HEK293T (cell line): ENCODE data around the gene SPATA9.

ENCODE experiments used
- ARNT ChIP-seq: fragments of 450-650 bp; IDR thresholded peaks from 2 replicates; pipeline ENCODE4 v1.6.1; 2017; ENCODE audit warnings: mild to moderate bottlenecking
- BHLHE40 ChIP-seq: fragments of 450-650 bp; IDR thresholded peaks from 2 replicates; pipeline ENCODE4 v1.6.1; 2016; ENCODE audit warnings: mild to moderate bottlenecking, moderate library complexity, borderline replicate concordance
- FOXA1 ChIP-seq: fragments of 450-650 bp; IDR thresholded peaks from 2 replicates; pipeline ENCODE4 v1.6.1; 2016; ENCODE audit warnings: mild to moderate bottlenecking
- FOXK2 ChIP-seq: fragments of 450-650 bp; IDR thresholded peaks from 2 replicates; pipeline ENCODE4 v1.6.1; 2016; ENCODE audit warnings: mild to moderate bottlenecking
- FOXM1 ChIP-seq: fragments of 450-650 bp; IDR thresholded peaks from 2 replicates; pipeline ENCODE4 v1.6.1; 2017; ENCODE audit warnings: mild to moderate bottlenecking, borderline replicate concordance
- HDGF ChIP-seq: fragments of 450-650 bp; IDR thresholded peaks from 2 replicates; pipeline ENCODE4 v1.6.1; 2017; ENCODE audit warnings: antibody characterized with exemption, borderline replicate concordance
- NFRKB ChIP-seq: fragments of 450-650 bp; IDR thresholded peaks from 2 replicates; pipeline ENCODE4 v1.6.1; 2016; ENCODE audit warnings: mild to moderate bottlenecking, moderate library complexity
- SP1 ChIP-seq: fragments of 450-650 bp; IDR thresholded peaks from 2 replicates; pipeline ENCODE4 v1.6.1; 2017
- SUZ12 ChIP-seq: fragments of 450-650 bp; IDR thresholded peaks from 2 replicates; pipeline ENCODE4 v1.6.1; 2016; ENCODE audit warnings: mild to moderate bottlenecking
- TARDBP ChIP-seq: fragments of 450-650 bp; IDR thresholded peaks from 2 replicates; pipeline ENCODE4 v1.6.1; 2016
- ZNF384 ChIP-seq: fragments of 450-650 bp; IDR thresholded peaks from 2 replicates; pipeline ENCODE4 v1.6.1; 2016

- TF ChIP-seq TARDBP (no peak), BHLHE40 (no peak), FOXK2 (no peak), ARNT (no peak), SP1 (no peak), FOXM1 (no peak), SUZ12 (no peak), ZNF384 (no peak), HDGF (no peak), NFRKB (no peak), FOXA1 (no peak)
These were observed 53.9 kb downstream of the SPATA9 start for GRCh38 chr5:95628933-95629332.
